Mesothelial cell of epicardium (in vitro differentiated cells): ENCODE measurements around the gene GFOD1. TPM values are rescaled to one million over a fixed set of nuclear protein-coding genes. Genes with fewer than 3 reads are reported as not detected.
"Not testable (repeated sequence)": the region's sequence is repeated elsewhere in the genome, so short reads cannot be mapped to it uniquely, and the experiment has no call there.

Experiments used
- DNase-seq, 2 experiments: peaks; one replicate each; pipeline ENCODE4 v3.0.0; 2021; ENCODE audit warnings: low spot score in 2 of 2; ENCODE audit not compliant: unreplicated experiment in 2 of 2
- H3K27ac Mint-ChIP-seq: 2 replicates; pipeline ENCODE4 v1.8.0; 2021; ENCODE audit warnings: mixed read lengths
- H3K27me3 Mint-ChIP-seq: 2 replicates; pipeline ENCODE4 v1.8.0; 2021; ENCODE audit warnings: low read depth, mixed read lengths
- H3K36me3 Mint-ChIP-seq: 2 replicates; pipeline ENCODE4 v1.8.0; 2021; ENCODE audit warnings: mixed read lengths
- H3K4me1 Mint-ChIP-seq: 2 replicates; pipeline ENCODE4 v1.8.0; 2021; ENCODE audit warnings: mixed read lengths
- H3K4me3 Mint-ChIP-seq: 2 replicates; pipeline ENCODE4 v1.8.0; 2021; ENCODE audit warnings: mild to moderate bottlenecking, moderate library complexity, mixed read lengths
- H3K9me3 Mint-ChIP-seq: 2 replicates; pipeline ENCODE4 v1.8.0; 2021; ENCODE audit warnings: mixed read lengths
- total RNA-seq: library from RNA; stranded (reverse); gene quantifications from 3 replicates; pipeline ENCODE4 v1.2.1, GENCODE V29; 2021
- TF ChIP-seq, protein P1 (sequence below): fragments of 200-600 bp; sonication (generic); IDR thresholded peaks from one replicate; pipeline ENCODE4 v1.5.0; 2021; ENCODE audit warnings: antibody characterized with exemption; ENCODE audit not compliant: unreplicated experiment

The GFOD1 gene
- total RNA-seq, 1 donor from 2014 or later = 4.8 TPM

GRCh38 chr6:13515912-13516311 lies 28.5 kb upstream of the GFOD1 start:
- H3K27ac Mint-ChIP-seq = no peak overlapping the region

GRCh38 chr6:13513626-13514502 lies 26.5 kb upstream of the GFOD1 start:
- peaks cover 5% of the 10 kb centered on the region for H3K4me1 Mint-ChIP-seq
- no peak overlapping the region for H3K4me3 Mint-ChIP-seq
- no peak overlapping the region for H3K27ac Mint-ChIP-seq
- no peaks in the 10 kb centered on the region for H3K9me3 Mint-ChIP-seq
- no peak for DNase-seq
- TF ChIP-seq, protein P1, sequence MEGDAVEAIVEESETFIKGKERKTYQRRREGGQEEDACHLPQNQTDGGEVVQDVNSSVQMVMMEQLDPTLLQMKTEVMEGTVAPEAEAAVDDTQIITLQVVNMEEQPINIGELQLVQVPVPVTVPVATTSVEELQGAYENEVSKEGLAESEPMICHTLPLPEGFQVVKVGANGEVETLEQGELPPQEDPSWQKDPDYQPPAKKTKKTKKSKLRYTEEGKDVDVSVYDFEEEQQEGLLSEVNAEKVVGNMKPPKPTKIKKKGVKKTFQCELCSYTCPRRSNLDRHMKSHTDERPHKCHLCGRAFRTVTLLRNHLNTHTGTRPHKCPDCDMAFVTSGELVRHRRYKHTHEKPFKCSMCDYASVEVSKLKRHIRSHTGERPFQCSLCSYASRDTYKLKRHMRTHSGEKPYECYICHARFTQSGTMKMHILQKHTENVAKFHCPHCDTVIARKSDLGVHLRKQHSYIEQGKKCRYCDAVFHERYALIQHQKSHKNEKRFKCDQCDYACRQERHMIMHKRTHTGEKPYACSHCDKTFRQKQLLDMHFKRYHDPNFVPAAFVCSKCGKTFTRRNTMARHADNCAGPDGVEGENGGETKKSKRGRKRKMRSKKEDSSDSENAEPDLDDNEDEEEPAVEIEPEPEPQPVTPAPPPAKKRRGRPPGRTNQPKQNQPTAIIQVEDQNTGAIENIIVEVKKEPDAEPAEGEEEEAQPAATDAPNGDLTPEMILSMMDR = no peak
- no peaks in the 10 kb centered on the region for H3K27me3 Mint-ChIP-seq
- H3K36me3 Mint-ChIP-seq = no peaks in the 10 kb centered on the region

More at GRCh38 chr6:13515912-13516311, 28.5 kb upstream of the GFOD1 start:
- no peak overlapping the region for H3K4me3 Mint-ChIP-seq
- no peaks in the 10 kb centered on the region for H3K27me3 Mint-ChIP-seq
- no peaks in the 10 kb centered on the region for H3K36me3 Mint-ChIP-seq
- peaks cover 14% of the 10 kb centered on the region for H3K9me3 Mint-ChIP-seq
- TF ChIP-seq, protein P1 = no peak
- no peak for DNase-seq
- no peaks in the 10 kb centered on the region for H3K4me1 Mint-ChIP-seq

DNA sequence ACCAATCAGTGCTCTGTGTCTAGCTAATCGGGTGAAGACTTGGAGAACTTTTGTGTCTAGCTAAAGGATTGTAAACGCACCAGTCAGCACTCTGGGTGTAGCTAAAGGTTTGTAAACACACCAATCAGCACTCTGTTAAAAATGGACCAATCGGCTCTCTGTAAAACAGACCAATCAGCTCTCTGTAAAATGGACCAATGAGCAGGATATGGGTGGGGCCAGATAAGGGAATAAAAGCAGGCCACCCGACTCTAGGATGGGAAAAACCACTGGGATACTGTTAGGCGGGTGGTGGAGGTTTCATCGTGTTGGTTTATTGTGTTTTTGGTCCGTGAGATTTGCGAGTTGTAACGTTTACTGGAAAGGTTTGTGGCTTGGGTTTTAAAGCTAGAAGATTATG lies 25.5 kb upstream of the GFOD1 start:
- no peaks in the 10 kb centered on the region for H3K9me3 Mint-ChIP-seq
- H3K4me3 Mint-ChIP-seq = no peak overlapping the region
- H3K36me3 Mint-ChIP-seq = no peaks in the 10 kb centered on the region
- H3K4me1 Mint-ChIP-seq = peaks cover 8% of the 10 kb centered on the region
- TF ChIP-seq, protein P1 = no peak
- no peak overlapping the region for H3K27ac Mint-ChIP-seq
- no peak for DNase-seq
- H3K27me3 Mint-ChIP-seq = no peaks in the 10 kb centered on the region

DNA sequence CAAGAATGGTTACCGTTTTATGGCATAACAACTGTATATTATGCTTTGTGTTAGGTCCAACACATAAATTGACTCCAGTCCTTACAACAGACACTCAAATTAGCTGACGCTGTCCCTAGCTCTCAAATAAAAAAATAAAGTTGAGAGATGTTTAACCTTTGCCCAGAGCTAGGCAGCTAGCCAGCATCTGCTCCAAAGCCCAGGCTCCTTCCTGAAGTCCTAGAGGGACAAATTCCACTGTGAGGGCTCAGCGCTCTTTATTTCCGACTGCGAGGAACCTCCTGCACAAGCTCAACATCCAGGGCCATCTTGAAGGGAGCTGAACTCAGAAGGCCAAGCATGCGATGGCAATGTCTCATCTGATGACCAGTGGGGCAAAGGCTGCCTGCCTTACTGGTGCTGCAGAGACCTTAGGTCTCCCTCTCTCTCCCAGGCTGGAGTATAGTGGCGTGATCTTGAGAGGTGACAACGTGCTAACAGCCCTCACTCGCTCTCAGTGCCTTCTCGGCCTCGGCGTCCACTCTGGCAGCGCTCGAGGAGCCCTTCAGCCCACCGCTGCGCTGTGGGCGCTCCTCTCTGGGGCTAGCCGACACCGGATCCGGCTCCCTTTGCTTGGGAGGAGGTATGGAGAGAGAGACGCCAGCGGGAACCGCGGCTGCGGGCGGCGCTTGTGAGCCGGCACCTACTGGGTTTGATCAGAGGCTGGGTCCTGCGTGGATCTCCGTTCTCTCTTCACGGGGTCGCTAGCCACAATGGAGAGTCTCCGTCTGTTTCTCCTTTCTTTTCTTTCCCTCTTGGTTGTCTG lies 24.7 kb upstream of the GFOD1 start:
- Mint-ChIP-seq H3K36me3 (no peaks in the 10 kb centered on the region), H3K4me3 (no peak overlapping the region), H3K9me3 (no peaks in the 10 kb centered on the region), H3K27ac (no peak overlapping the region), H3K4me1 (peaks cover 8% of the 10 kb centered on the region), H3K27me3 (no peaks in the 10 kb centered on the region)
- TF ChIP-seq, protein P1 = no peak
- DNase-seq = no peak

DNA sequence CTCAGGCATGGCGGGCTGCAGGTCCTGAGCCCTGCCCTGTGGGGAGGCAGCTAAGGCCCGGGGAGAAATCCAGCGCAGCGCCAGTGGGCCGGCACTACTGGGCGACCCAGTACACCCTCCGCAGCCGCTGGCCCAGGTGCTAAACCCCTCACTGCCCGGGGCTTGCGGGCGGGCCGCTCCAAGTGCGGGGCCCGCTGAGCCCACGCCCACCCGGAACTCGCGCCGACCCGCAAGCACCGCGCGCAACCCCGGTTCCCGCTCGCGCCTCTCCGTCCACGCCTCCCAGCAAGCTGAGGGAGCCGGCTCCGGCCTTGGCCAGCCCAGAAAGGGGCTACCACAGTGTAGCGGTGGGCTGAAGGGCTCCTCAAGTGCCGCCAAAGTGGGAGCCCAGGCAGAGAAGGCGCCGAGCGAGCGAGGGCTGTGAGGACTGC lies 23.8 kb upstream of the GFOD1 start:
- not testable (repeated sequence) for H3K4me1 Mint-ChIP-seq, H3K27me3 Mint-ChIP-seq, H3K9me3 Mint-ChIP-seq, DNase-seq, H3K27ac Mint-ChIP-seq, H3K4me3 Mint-ChIP-seq, H3K36me3 Mint-ChIP-seq

DNA sequence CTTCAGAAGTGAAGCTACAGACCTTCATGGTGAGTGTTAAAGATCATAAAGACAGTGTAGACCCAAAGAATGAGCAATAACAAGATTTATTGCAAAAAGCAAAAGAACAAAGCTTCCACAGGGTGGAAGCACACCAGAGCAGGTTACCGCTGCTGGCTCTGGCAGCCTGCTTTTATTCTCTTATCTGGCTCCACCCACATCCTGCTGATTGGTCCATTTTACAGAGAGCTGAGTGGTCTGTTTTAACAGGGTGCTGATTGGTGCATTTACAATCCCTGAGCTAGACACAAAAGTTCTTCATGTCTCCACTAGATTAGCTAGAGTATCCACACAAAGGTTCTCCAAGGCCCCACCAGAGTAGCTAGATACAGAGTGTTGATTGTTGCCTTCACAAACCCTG lies 23.0 kb upstream of the GFOD1 start:
- not testable (repeated sequence) for H3K27ac Mint-ChIP-seq, H3K4me1 Mint-ChIP-seq, H3K9me3 Mint-ChIP-seq, DNase-seq, H3K36me3 Mint-ChIP-seq, H3K27me3 Mint-ChIP-seq, H3K4me3 Mint-ChIP-seq
